Uterus (tissue), 4 donors: ENCODE results near the gene MAFB. TPM values are rescaled to one million over a fixed set of nuclear protein-coding genes. Genes with fewer than 3 reads are reported as not detected.

Experiments used
- DNase-seq, 2 donors: peaks; one replicate each; pipeline ENCODE4 v3.0.0-alpha.2; 2019 to 2020
- H3K27ac ChIP-seq, 2 donors: fragments of 200-600 bp; sonication (generic); 1 replicate in 1 of 2; 2 replicates in 1 of 2; pipeline ENCODE4 v1.5.1; 2016 to 2018
- H3K27me3 ChIP-seq, 2 donors: fragments of 200-600 bp; sonication (generic); one replicate each; pipeline ENCODE4 v1.5.1; 2018 to 2019; ENCODE audit warnings: control low read depth in 1 of 2
- H3K36me3 ChIP-seq, 2 donors: fragments of 200-600 bp; sonication (generic); one replicate each; pipeline ENCODE4 v1.5.1; 2019; ENCODE audit warnings: control low read depth in 1 of 2
- H3K4me1 ChIP-seq, 2 donors: fragments of 200-600 bp; sonication (generic); one replicate each; pipeline ENCODE4 v1.5.1; 2018 to 2019; ENCODE audit warnings: control low read depth in 1 of 2
- H3K4me3 ChIP-seq, 2 donors: fragments of 200-600 bp; sonication (generic); 1 replicate in 1 of 2; 2 replicates in 1 of 2; pipeline ENCODE4 v1.5.1; 2018 to 2019; ENCODE audit warnings: mild to moderate bottlenecking in 1 of 2
- H3K9me3 ChIP-seq, 2 donors: fragments of 200-600 bp; sonication (generic); one replicate each; pipeline ENCODE4 v1.5.1; 2019; ENCODE audit warnings: control low read depth in 1 of 2
- POLR2A ChIP-seq, 2 donors: fragments of 450-650 bp; IDR thresholded peaks; one replicate each; pipeline ENCODE4 v1.6.1; 2016; ENCODE audit warnings: antibody characterized with exemption in 2 of 2, mild to moderate bottlenecking in 1 of 2, moderate library complexity in 1 of 2
- intact Hi-C: fragments of 100-400 bp; cut with DNase I; formaldehyde crosslinking; loops from one replicate; pipeline ENCODE4 v1.15.1; 2023; ENCODE audit warnings: low total_unique reads
- total RNA-seq, 4 donors: library from RNA; depleted of rRNA in 3 of 4; stranded (reverse); fragments of >200 nt in 3 of 4; gene quantifications; one replicate each; pipeline versions ENCODE4 v1.1.0 to v1.2.4, GENCODE V29; 2014 to 2023
- TF ChIP-seq, protein P1 (sequence below), 4 experiments: fragments of 200-600 bp in 2 of 4; fragments of 450-650 bp in 2 of 4; sonication (generic) in 2 of 4; IDR thresholded peaks; one replicate each; pipeline ENCODE4 v1.5.1; 2016 to 2019; ENCODE audit warnings: antibody characterized with exemption in 4 of 4, mild to moderate bottlenecking in 2 of 4, moderate library complexity in 1 of 4
- donor health status: DM: yes; HTN: yes; CAD: no.

The MAFB gene
- total RNA-seq, 4 donors from 2014 or later, result 10.0 to 38.2 (median 19.0) TPM

DNA sequence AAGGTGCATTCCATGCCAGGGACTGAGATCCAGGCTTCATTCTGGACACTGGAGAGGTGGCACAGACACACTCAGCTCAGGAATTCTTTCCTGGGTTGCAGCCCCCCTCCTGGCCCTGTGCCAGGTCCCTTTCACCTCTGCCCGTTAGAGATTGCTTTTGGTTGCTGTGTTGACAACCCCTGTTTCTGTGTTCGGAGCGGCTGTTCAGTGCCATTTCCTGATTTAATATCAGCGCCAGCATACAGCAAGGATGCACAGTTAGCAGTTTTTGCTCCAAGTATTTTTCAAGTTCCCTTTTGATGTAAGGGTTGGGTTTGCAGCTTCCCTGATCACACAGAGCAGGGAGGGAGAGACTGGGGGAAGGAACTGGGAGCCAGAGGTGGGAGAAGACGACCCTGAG lies 8.5 kb upstream of the MAFB start:
- Histone ChIP-seq H3K36me3 (no peaks in the 10 kb centered on the region), H3K4me1 (no peaks in the 10 kb centered on the region), H3K4me3 (no peak overlapping the region), H3K9me3 (no peaks in the 10 kb centered on the region), H3K27ac (no peak overlapping the region), H3K27me3 (no peaks in the 10 kb centered on the region)
- intact Hi-C loops, result no loop called here
- TF ChIP-seq, protein P1, sequence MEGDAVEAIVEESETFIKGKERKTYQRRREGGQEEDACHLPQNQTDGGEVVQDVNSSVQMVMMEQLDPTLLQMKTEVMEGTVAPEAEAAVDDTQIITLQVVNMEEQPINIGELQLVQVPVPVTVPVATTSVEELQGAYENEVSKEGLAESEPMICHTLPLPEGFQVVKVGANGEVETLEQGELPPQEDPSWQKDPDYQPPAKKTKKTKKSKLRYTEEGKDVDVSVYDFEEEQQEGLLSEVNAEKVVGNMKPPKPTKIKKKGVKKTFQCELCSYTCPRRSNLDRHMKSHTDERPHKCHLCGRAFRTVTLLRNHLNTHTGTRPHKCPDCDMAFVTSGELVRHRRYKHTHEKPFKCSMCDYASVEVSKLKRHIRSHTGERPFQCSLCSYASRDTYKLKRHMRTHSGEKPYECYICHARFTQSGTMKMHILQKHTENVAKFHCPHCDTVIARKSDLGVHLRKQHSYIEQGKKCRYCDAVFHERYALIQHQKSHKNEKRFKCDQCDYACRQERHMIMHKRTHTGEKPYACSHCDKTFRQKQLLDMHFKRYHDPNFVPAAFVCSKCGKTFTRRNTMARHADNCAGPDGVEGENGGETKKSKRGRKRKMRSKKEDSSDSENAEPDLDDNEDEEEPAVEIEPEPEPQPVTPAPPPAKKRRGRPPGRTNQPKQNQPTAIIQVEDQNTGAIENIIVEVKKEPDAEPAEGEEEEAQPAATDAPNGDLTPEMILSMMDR (IDR thresholded peaks at IDR 0.05), result no peak
- no peak for TF ChIP-seq POLR2A (IDR thresholded peaks at IDR 0.05)
- DNase-seq, result no peak

DNA sequence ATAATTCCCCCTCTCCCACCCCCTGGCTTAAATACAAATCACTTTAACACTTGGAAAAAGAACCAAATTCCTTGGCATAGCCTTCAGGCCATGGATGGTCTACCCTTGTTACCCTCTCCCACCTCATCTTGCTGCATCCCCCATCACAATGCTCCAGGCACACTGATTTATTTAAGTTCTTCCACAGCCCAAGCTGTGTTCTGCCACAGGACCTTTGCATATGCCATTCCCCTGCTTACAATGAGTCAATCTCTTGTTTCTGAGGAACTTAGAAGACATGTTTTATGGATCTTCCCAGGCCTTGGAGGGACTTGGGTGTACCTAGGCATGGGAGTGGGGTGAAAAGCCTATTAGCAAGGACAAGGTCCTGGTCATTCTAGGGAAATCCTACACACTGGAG lies 6.2 kb upstream of the MAFB start:
- Histone ChIP-seq H3K27me3 (peaks cover 9 to 18% of the 10 kb centered on the region in 2 donors), H3K27ac (no peak overlapping the region), H3K4me3 (no peak overlapping the region), H3K4me1 (no peaks in the 10 kb centered on the region), H3K9me3 (no peaks in the 10 kb centered on the region), H3K36me3 (no peaks in the 10 kb centered on the region)
- DNase-seq, result no peak
- intact Hi-C loops, result no loop called here
- TF ChIP-seq POLR2A (IDR thresholded peaks at IDR 0.05), result no peak
- TF ChIP-seq, protein P1 (IDR thresholded peaks at IDR 0.05), result no peak

DNA sequence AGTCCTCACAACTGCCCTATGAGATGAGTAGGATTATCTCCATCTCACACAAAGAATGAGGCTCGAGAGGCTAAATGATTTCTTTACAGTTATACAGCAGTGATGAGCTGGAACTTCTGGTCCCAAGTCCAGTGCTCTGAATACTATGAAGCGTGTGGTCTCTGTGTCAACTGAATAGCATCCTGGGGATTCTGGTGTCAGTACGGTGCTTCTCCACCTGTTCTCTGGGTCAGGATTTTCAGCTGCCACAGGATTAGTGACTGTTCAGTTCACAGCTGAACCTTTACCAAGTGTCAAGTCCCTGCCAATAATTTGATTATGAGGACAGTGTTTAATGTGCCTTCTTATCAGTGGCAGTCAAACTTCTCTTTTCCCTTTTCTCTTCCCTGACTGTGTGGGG lies 5.2 kb upstream of the MAFB start:
- H3K4me3 ChIP-seq, result no peak overlapping the region
- no peaks in the 10 kb centered on the region for H3K4me1 ChIP-seq
- no peak for DNase-seq
- intact Hi-C loops, result no loop called here
- no peaks in the 10 kb centered on the region for H3K9me3 ChIP-seq
- no peaks in the 10 kb centered on the region for H3K36me3 ChIP-seq
- no peak overlapping the region for H3K27ac ChIP-seq
- no peak for TF ChIP-seq POLR2A (IDR thresholded peaks at IDR 0.05)
- TF ChIP-seq, protein P1 (IDR thresholded peaks at IDR 0.05), result no peak
- peaks cover 9 to 18% of the 10 kb centered on the region in 2 donors for H3K27me3 ChIP-seq

- Histone ChIP-seq H3K4me1 (no peaks in the 10 kb centered on the region), H3K36me3 (no peaks in the 10 kb centered on the region), H3K9me3 (no peaks in the 10 kb centered on the region), H3K27me3 (peaks cover 9 to 18% of the 10 kb centered on the region in 2 donors), H3K27ac (no peak overlapping the region), H3K4me3 (no peak overlapping the region)
- intact Hi-C loops, result no loop called here
- no peak for DNase-seq
- TF ChIP-seq, protein P1 (IDR thresholded peaks at IDR 0.05), result no peak
- no peak for TF ChIP-seq POLR2A (IDR thresholded peaks at IDR 0.05)
These were observed 3.4 kb upstream of the MAFB start for GRCh38 chr20:40692240-40693011.

GRCh38 chr20:40691566-40692239 lies 2.7 kb upstream of the MAFB start:
- H3K4me1 ChIP-seq, result no peaks in the 10 kb centered on the region
- no peaks in the 10 kb centered on the region for H3K36me3 ChIP-seq
- intact Hi-C loops, result no loop called here
- H3K4me3 ChIP-seq, result no peak overlapping the region
- no peak for DNase-seq
- H3K9me3 ChIP-seq, result no peaks in the 10 kb centered on the region
- peaks cover 9 to 18% of the 10 kb centered on the region in 2 donors for H3K27me3 ChIP-seq
- no peak overlapping the region for H3K27ac ChIP-seq
- TF ChIP-seq, protein P1 (IDR thresholded peaks at IDR 0.05), result no peak
- TF ChIP-seq POLR2A (IDR thresholded peaks at IDR 0.05), result no peak
